Endometrial microvascular endothelial cells (primary cell): Measurements from ENCODE around the gene PAXX. TPM values are rescaled to one million over a fixed set of nuclear protein-coding genes. Genes with fewer than 3 reads are reported as not detected.
"Not testable (repeated sequence)": the region's sequence is repeated elsewhere in the genome, so short reads cannot be mapped to it uniquely, and the experiment has no call there.

Source experiments
- in situ Hi-C: cut with HindIII; loops from 2 replicates; pipeline ENCODE4 v1.10.0; 2017; ENCODE audit warnings: low sequenced_read_pairs, low pct_unique_long_range_greater_than_20kb; ENCODE audit errors: inconsistent ontology term
- total RNA-seq: library from RNA; depleted of rRNA; stranded (reverse); fragments of >200 nt; gene quantifications from one replicate; pipeline ENCODE4 v1.2.3, GENCODE V29; 2015; ENCODE audit errors: inconsistent ontology term

The PAXX gene
- total RNA-seq, 1 donor from 2014 or later, result 49.0 TPM

DNA sequence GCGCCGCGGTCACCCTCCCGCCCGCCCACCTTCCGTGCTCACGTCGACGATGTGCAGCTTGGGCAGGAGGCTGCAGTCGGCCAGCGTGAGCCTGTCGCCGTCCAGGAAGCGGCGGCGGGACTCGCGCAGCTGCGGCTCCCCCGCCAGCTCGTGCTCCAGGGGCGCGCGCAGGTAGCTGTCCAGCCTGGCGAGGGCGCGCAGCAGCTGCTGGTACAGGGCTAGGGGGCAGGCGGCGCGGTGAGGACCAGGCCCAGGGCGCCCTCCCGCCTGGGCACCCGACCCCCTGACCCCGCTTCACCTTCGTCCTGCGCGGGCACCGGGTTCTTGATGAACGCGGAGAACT lies 2.6 kb downstream of the PAXX start:
- in situ Hi-C loops, result no loop called here

- in situ Hi-C loops, result no loop called here
Measured at GRCh38 chr9:136995362-136995761, 3.1 kb downstream of the PAXX start.

DNA sequence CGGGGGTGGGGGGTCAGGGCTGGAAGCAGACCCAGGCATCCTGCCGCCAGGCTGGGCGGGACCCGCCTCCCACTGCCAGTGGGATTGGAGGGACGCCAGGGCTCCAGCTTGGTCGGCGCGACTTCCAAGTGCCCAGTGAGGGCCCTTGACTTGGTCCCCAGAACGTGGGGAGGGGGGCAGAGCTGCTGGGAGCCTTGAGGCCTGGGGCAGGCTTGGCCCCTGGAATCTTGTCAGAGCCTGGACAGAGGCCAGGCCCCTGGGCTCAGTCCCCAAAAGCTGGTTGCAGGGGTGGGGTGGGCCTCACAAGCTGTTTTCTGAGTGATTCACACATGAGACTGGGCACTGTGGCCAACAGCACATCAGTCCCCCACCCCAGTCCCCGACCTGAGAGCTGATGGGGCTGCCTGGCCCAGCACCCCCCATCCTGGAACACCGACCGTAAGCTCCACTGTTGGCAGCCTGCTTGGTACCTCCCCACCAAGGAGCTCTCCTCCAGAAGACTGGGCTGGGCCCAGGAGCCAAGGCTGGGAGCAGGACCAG lies 3.6 kb downstream of the PAXX start:
- in situ Hi-C loops, result no loop called here

GRCh38 chr9:136996361-136997292 lies 4.4 kb downstream of the PAXX start, which contains the start of gene CLIC3:
CLIC3 (minus strand) TSS chr9:136996568; CDS start chr9:136996543, 25 bp downstream.
- in situ Hi-C loops, result no loop called here

- in situ Hi-C loops, result no loop called here
Measured at GRCh38 chr9:136997371-136997770, 5.1 kb downstream of the PAXX start.

GRCh38 chr9:136997830-136998234 lies 5.6 kb downstream of the PAXX start:
- in situ Hi-C loops, result no loop called here

- in situ Hi-C loops, result no loop called here
Measured at GRCh38 chr9:137000177-137000930, 8.1 kb downstream of the PAXX start.

- in situ Hi-C loops, result no loop called here
Measured at GRCh38 chr9:137001857-137002645, 9.8 kb downstream of the PAXX start.

- in situ Hi-C loops, result no loop called here
Measured at GRCh38 chr9:137002646-137003041, 10.4 kb downstream of the PAXX start.

GRCh38 chr9:137004285-137004684 lies 12.1 kb downstream of the PAXX start:
- in situ Hi-C loops, result not testable (repeated sequence)

DNA sequence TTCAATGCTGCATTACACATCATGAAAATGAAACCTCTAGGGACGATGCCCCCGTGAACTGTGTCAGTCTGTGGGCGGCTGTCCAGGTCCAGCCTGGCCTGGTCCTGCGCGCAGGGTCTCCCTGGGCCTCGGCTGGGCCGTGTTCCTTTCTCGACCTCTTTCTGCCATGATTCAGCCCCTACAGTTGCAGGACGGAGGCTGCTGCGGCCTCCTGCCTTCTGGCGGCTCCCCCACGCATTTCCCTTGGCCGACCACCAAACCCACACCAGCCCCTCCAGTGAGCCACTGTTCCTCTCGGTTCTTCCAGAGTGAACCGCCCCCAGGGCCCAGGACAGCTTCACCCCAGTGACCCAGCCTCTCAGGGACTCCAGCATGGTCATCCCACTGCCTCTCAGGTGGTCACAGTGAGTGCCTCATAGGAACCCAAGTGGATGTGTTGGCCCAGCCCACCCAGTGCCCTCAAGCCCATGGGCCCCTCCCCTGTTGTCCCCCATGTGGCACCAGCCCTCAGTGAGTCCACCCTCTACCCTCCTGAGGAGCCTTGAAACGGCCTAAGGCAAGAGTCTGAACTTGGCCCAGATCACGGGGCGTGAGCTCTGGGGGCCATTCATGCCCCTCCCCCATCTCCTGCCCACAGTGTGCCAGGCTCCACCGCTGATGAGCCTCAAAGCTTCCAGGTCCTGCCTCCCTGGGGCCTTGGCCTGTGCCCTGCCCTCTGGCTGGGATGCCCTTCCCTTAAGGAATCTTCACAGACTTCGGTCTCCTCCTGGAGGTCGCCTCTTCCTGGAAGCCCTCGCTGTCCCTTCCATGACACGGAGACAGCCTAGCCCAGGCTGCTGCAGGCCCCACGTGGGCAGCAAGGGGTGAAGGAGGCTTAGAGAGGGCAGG lies 14.1 kb downstream of the PAXX start:
- in situ Hi-C loops, result no loop called here

GRCh38 chr9:137007108-137007815 lies 15.0 kb downstream of the PAXX start:
- in situ Hi-C loops, result no loop called here

DNA sequence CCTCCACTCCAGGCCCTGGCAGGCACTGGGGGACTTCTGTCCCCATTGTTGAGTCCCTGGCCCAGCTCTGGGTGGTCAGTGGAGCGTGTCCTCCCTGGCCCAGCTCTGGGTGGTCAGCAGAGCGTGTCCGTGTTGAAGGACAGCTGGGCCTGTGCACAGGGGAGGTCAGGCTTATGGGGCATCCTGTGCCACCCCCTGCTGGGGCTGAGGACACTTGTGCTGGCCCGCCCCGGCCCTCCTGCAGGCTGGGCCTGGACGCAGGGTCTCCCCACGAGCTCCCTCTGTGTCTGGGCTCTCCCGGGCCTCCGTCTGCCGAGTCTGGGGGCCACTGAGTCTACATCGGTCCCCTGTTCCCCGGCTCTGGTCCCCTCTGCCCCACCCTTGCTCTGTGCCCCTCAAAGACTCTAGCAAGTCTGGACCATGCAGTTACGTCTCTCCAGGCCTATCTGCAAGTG lies 15.6 kb downstream of the PAXX start:
- in situ Hi-C loops, result no loop called here

- in situ Hi-C loops, result no loop called here
Measured at GRCh38 chr9:137008312-137008711, 16.1 kb downstream of the PAXX start.

DNA sequence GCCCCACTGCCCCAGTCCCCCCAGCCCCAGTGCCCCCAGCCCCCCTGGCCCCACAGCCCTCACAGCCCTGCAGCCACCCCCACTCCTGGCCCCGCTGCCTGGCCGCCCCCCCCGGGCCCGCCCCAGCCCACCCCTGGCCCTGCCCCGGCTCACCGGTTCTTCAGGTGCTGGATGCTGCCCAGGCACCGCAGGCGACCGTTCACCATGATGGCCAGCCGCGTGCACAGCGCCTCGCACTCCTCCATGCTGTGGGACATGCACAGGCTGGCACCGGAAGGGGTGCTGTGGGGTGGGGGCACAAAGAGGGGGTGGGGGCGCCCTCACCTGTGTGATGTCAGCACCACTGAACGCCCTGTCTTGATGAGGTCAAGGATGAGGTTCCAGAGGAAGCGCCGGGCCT lies 17.0 kb downstream of the PAXX start:
- in situ Hi-C loops, result no loop called here

- in situ Hi-C loops, result no loop called here
Measured at GRCh38 chr9:137009938-137010732, 17.9 kb downstream of the PAXX start.

- in situ Hi-C loops, result no loop called here
Measured at GRCh38 chr9:137011156-137011555, 18.9 kb downstream of the PAXX start.
